Kidney capillary endothelial cell (primary cell): ENCODE measurements around the gene TFR2.

Experiments used
- DNase-seq: peaks from one replicate; pipeline ENCODE4 v3.0.0-alpha.2; 2018; ENCODE audit warnings: low spot score

Gene TFR2

GRCh38 chr7:100654908-100655831, 13.8 kb upstream of the TFR2 start:
- no peak for DNase-seq

- DNase-seq: no peak
These were observed 8.6 kb upstream of the TFR2 start for GRCh38 chr7:100649826-100650565.

GRCh38 chr7:100642534-100642907, 1.2 kb upstream of the TFR2 start:
- no peak for DNase-seq

DNA sequence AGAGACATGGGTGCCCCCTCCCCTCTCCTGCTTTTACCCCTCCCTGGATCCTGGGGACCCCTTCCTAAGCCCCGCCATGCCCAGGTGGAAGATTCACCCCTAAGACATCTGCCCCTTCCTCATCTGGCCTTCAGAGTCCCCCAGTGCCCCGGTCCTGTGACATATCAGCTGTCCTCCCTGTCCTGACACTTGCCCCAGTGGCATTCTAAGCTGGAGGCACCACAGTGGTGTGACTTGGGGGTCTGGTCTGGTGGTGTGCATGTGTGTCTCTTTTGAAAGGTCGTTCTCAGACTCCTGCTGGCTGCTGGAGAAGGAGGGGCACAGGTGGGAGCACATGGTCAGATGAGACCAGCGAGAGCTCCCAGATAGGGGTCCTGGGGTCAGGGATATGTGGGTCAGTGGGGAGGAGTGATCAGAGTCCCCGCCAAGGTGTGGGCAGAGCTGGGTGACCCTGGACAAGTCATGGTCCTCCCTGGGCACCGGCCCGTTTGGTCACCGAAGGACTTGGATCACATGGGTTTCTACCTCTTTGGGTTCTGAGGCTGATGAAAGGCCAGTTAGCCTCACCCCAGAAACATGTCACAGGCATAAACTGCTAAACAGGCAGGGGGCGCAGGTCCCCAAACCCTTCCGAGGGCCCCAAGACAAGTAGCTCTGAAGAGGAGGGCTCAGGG, 645 bp upstream of the TFR2 start:
- DNase-seq: no peak

- DNase-seq: no peak
These were observed 573 bp downstream of the TFR2 start for GRCh38 chr7:100640517-100641440.

- no peak for DNase-seq
These were observed 1.3 kb downstream of the TFR2 start for GRCh38 chr7:100639995-100640516.

- no peak for DNase-seq
These were observed 8.2 kb downstream of the TFR2 start for GRCh38 chr7:100632951-100633717.

DNA sequence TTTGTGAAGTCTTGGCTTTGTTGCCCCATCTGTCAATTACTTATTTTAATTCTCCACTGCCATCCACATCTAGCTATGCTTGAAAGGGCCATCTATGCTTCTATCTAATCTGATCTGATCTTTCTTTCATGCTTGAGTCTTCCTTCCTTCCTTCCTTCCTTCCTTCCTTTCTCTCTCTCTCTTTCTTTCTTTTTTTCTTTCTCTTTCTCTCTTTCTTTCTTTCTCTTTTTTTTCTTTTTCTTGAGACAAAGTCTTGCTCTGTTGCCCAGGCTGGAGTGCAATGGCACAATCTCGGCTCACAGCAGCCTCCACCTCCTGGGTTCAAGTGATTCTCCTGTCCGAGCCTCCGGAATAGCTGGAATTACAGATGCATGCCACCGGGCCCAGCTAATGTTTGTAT, 11.3 kb downstream of the TFR2 start:
- no peak for DNase-seq

- DNase-seq: no peak
These were observed 12.1 kb downstream of the TFR2 start for GRCh38 chr7:100629117-100629716.

DNA sequence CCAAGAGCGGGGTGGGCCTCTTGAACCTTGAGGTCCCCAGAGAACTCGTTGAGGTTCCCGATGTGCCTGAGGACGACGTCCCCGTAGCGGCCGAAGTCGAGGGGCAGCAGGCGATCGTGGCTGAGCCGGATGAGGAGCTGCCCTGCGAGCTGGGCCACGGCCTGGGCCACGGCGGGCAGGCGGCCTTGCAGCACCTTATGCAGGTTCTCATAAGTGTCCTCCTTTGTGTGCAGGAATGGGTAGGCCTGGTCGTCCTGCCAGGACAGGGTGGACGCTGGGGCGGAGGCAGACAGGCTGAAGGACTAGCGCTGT, 14.2 kb downstream of the TFR2 start:
- no peak for DNase-seq

GRCh38 chr7:100626530-100627237, 14.7 kb downstream of the TFR2 start:
- peak; percentile 60 for DNase-seq

DNA sequence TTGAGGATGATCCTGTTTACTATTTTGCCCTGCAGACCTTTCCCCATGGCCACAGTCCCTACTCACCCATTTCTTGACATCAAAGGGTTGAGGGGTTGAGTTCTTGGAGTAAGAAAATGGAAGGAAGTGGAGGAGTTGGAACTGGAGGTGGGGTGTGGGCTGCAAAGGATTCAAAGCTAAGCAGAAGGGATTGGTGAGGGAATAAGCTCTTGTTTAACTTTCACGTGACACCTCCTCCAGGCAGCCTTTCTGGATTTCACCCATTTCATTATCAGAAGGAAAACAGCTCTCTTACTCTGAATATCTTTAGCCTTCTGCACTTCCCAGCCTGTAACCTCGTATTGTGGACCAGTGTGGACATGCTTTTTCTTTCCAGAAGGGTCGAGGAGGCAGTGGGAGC, 15.3 kb downstream of the TFR2 start:
- DNase-seq: no peak

DNA sequence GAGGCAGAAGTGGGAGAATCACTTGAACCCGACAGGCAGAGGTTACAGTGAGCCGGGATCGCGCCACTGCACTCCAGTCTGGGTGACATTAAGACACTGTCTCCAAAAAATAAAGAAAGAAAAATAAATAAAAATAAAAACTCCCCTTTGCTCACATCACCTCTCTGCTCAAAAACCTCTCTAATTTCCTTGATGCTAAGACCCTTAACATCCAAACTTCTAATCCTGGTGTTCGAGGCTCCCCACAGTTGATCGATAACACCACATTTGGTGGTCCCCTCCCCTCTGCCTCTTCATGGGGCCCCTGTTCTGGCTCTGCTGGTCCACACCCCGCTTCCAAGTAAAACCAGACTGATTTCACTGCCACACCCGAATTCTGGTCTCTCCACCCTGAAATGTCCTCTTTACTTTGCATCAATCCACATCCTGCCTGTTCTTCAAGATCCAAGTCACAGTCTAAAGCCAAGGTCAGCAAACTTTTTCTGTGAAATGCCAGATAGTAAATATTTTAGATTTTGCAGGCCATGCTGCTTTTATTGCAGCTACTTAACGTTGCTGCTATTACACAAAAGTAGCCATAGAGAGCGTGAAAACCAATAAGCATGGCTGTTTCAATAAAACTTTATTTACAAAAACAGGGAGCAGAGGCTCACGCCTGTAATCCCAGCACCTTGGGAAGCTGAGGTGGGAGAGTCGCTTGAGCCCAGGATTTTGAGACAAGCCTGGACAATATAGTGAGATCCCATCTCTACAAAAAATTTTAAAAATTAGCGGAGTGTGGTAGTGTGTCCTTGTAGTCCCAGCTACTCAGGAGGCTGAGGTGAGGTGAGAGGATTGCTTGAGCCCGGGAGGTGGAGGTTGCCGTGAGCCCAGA, 17.2 kb downstream of the TFR2 start:
- no peak for DNase-seq

- no peak for DNase-seq
These were observed 19.8 kb downstream of the TFR2 start for GRCh38 chr7:100621554-100621953.

DNA sequence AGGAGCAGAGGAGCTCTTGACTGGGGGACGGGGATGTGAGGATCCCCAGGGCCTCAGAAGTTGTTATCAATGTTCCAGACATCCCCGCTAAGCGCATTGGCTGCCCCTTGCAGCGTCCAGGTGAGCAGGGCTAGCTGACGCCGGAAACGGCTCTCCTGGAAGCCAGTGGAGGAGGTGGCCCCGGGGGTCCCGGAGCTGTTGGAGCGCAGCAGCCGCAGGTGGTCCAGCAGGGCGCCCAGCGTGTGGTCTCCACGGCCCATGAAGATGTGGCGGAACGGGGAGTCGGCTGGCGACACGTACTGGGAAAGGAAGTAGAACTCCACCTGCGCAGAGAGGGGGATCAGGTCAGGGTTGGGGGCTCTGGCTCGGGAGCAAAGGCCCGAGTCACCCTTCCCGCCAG, 20.5 kb downstream of the TFR2 start:
- DNase-seq: no peak

DNA sequence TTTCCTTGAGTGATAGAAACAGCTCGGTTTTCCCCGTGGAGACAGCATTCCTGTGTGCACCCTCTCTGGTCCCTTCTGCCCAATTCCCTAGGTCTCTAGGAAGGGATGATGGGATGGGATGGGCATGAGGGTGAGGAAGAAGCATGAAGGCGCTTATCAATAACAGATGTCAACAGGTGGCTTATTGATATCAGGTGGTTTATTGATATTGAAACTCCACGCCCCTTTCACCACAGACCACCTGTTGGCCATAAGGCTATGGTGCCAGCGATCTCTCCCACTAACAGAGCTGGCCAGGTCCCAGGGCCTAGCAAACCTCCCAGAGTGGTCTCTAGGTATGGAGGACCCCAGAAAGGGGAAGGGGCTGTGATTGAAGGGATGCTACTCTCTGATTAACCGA, 21.1 kb downstream of the TFR2 start:
- no peak for DNase-seq

GRCh38 chr7:100614308-100614861, 27.0 kb downstream of the TFR2 start:
- no peak for DNase-seq

DNA sequence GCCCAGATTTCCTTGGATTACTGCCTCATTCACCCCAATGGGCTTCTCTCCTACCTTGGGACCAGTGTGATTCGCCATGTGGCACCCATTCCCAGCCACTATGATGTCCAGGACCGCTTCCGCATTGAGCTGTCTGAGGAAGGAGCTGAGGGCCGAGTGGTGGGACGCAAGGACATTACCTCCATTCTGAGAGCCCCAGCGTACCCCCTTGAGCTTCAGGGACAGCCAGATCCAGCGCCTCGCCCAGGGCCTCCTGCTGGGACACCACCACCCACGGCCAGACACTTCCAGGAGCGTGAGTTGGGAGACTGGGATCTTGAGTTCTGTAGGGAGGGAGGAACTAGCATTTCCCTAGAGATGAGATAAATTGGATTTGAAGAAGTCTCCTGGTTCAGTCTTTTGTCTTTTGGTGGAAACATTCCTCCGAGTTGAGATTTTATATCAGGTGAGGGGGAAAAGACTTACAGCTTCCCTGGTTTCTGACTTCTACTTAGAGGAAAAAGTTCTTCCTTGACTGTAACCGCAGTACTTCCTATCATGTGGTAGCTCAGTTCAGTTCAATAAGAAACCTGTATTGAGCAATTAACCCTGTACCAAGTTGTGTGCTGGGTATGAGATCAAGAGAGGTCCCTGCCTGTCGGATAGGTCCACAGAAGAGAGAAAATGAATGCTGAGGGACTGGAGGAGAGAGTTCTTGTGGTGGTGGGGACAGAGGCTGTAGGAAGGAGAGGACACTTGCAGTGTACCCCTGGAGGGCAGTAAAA, 27.8 kb downstream of the TFR2 start:
- DNase-seq: no peak
